HG02798 (cell line): ENCODE data around the gene CELSR1.
"Not testable (repeated sequence)": the region's sequence is repeated elsewhere in the genome, so short reads cannot be mapped to it uniquely, and the experiment has no call there.

Source experiments
- ATAC-seq: cut with Tn5 transposase; IDR thresholded peaks from one replicate; pipeline ENCODE4 v1.9.1; 2021; ENCODE audit warnings: mild to moderate bottlenecking; ENCODE audit not compliant: unreplicated experiment, poor library complexity

The CELSR1 gene

DNA sequence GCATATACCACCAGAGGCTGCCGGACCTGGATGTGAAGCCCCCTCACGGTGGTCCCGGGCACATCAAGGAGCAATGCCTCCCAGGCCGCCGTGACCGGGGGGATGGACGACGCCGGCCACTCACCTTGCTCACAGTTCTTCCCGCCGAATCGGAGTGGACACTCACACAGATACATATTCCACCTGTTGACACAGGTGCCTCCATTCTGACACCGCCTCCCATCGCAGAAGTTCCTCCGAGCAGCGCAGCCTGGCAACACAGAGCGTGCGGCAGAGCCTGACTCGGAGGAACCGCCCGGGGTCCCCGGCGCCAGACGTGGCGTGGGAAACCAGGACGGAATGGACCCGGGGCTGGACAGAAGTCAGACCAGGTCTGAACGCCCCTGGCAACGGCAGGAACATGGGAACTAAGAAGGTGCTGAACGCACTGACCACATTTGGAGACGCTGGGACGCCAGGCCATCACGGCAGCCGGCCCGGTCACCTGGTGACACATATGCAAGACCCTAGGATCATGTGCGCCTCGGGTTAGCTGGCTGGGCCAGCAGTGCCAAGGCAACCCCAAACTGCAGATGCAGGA lies 127.7 kb downstream of the CELSR1 start:
- ATAC-seq, result no peak

DNA sequence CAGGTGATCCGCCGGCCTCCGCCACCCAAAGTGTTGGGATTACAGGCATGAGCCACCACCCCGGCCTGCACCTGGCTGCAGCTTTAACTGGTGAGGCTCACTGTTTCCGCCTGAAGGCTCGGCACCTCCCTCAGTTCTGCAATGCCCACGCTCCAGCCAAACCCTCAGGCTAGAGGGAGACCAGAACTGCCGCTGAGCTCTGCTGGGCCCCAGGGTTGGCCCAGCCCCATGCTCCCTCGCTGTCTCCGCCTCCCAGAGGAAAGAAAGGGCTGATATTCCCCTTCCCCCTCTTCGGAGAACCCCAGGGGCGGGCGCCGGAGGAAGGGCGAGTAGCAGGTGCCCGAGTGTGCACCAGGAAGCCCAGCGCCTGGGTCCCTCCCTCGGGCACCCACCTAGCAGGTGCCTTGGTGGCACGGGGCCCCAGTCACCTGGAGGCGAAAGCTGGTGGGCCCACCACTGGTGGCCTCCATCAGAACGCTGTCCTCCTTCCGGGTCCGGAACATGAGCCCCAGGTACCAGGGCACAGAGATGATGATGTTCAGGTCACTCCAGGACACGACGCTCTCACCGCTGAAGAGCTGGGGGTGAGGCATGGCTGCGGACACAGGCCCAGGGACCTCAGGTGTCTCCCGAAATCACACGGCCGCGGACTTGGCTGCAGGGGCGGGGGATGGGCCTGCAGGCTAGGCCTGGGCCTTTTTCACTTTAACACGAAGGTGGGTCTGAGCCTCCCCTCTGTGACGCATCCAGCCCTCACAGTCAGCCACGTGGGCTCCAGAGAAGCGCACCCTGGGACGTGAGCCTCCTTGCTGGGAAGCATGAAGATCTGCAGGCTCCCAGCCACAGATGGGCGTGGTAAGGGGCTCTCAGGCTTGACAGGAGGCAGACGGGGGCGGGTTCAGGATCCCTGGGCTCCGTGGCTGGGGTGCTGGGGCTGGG lies 128.6 kb downstream of the CELSR1 start:
- ATAC-seq, result no peak

DNA sequence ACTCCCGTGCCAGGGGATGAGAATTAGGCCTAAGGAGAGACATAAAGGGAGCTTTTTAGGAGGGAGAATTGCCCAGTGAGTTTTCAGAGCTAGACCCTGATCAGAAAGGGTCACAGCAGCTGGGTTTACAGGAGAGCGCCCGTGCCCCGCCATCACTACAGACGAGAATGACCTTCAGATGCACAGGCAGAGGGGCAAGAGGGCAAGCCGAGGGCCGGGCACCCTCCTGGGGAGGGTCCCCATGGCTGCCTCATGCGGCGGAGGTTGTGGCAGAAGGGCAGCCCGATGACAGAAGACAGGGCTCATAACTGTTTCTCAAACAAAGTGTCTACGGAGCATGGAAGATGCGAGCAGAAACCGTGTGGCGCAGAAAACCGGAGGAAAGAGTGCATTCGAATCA lies 129.7 kb downstream of the CELSR1 start:
- no peak for ATAC-seq

DNA sequence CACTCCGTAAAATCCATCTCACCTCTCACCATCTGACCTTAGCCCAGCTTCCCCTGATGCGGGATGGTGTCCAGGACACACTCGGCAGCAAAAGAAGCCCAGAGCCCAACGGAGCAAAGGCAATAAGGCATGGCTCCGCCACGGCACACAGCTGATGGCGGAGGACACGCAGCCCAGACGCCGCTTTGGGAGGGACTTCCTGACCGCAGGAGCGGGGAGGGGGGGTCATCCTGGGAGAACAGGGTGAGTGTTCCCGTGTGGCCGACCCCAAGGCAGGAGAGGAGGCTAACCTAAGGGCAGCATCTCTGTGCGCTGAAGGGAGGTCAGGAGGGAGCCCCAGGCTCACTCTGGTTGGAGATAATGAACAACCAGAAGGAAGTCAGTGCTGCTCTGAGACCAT lies 130.6 kb downstream of the CELSR1 start:
- ATAC-seq, result no peak

DNA sequence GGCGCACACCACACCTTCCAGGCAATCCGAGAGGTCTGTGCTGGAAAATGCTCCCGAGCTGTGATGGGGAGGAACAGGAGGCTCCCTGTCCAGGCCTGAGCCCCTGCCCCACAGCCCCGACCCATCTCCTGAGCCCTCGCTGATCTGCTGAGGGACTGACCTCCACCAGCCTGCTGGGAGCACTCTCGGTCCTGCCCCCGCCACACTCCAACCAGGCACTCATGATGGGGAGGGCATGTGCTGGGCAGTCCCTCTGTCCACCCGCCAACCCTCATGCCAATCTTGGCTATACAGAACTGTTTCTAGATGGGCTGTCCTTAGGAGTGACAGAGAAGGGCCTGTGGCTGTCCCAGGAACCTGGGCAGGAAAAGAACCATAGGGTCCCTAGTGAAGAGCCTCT lies 131.1 kb downstream of the CELSR1 start:
- no peak for ATAC-seq

DNA sequence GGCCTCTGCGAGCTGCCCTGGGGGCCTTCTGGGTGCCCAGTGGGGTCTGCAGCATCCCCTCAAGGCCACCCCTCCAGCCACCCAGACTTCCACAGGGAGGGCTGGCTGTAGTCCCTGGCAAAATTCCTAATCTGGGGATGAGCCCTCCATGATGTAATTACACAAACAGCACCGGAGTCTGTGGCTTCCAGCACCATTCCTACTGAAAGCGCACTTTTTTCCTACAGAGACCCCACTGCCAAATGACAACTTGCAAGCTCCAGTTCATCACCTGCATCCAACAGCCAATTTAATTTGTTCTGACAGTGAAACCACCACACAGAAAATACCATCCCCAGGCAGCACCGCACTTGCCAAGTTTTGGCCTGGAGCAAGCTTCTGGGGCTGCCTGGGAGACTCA lies 131.5 kb downstream of the CELSR1 start:
- ATAC-seq, result no peak

DNA sequence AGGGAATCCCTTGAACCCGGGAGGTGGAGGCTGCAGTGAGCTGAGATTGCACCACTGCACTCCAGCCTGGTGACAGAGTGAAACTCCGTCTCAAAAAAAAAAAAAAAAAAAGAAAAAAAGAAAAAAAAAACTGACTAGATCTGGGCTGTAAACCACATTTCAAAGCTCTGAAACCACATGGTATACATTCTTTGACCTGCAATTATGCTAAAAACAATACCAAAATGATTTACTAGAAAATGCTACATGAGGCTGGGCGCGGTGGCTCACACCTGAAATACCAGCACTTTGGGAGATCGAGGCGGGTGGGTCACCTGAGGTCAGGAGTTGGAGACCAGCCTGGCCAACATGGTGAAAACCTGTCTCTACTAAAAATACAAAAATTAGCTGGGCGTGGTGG lies 133.5 kb downstream of the CELSR1 start:
- ATAC-seq, result not testable (repeated sequence)

DNA sequence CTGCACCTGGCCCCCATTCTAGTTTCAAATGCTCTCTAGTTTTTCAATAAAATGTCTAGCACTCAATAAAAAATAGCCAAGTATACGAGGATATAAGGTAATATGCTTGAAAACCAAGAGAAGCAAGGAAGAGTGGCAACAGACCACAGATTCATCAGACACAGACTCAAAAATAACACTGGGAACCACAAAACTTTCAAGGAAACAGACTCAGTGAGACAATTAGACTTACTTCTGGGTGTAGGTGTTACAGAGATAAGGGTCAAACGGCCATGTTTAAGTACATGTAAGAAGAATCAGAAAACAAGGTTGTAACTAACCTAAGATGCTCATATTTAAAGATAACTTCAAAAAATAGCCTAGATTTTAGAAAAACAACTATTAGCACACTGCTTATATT lies 134.9 kb downstream of the CELSR1 start:
- no peak for ATAC-seq

DNA sequence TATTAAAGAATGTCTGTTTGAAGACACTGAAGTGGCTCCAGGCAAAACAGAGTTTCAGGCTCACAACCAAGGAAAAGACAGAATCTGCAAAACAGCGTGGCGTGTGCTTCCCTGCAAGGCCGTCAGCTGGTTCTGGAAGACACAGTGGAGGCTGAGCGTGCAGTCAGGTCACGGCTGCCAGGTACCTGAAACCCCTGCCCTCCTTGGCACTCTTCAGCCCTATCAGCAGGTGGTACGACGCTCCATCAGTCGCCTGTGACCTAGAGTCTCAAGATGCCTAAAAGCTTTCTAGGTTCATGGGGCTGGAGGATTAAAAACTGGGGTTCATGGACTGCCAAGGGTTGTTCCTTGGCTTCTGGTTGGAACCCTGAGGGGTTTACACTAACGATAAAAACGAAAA lies 136.1 kb downstream of the CELSR1 start:
- no peak for ATAC-seq

DNA sequence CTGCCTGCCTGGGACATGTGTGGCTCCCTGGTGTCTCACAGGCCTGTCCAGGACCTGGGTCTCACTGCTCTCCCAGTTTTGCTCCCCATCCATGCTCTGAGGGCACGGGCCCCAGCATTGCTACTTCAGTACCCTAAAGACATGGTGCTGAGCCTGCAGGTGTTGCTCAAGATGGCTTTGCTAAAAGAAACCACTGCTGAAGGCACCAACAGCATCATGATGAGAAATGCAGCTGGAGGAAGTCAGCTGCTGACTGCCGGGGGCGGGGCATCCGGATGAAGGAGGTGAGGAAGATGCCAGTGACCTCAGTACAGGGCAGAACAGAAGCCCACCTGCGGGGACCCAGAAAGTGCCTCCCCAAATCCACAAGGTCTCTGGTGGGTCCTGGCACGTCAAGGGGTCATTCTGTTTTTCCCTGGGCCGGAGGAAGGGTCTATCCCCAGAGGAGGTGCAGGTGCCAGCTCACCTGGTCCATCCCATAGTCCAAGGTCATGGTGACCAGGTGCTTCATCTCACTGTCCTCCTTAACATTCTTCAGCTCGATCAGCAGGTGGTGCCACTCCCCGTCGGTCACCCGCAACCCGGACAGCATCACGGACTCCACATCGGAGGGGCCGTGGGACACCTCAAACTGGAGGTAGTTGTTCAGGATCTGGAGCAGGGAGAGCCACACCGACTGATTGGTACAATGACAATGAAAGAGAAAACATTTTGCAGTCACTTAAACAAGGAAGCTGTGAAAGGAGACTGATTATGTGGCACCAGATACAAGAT lies 138.0 kb downstream of the CELSR1 start:
- no peak for ATAC-seq

DNA sequence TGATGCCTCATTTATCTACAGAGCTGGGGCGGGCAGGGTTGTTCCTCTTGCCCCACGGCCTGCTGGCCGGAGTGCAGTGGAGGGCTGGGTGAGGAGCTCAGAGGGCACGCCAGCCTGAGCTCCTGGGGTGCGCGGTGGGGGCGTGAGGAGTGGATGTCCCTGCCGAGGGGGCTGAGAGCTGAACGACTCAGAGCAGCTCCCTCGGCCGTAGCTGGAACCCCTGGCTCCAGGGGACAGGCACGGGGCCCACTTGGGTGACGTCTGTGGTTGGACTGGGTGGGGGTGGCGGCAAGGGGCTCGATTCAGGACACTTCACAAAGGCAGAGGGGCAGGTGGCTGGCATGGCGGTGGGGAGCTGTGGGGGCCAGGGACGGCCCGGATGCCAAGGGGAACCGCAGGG lies 139.5 kb downstream of the CELSR1 start:
- no peak for ATAC-seq

DNA sequence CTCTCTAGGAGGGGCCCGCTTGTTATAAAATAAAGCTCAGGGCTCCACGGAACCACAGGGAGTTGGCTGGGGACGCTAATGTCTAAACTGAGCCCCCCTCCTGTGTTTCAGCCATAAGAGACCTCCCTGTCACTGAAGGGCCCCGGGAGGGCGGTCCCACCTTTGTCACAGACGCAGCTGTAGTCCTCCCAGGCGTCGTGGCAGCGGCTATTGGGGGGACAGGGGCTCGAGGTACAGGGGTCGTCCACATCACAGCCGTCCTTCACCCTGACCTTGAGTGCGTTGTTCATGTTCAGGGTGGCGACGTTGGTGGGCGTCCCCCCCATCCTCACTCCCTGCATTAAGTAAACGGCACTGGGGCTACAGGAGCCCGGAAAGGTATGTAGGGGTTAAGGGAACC lies 139.9 kb downstream of the CELSR1 start:
- ATAC-seq, result no peak

DNA sequence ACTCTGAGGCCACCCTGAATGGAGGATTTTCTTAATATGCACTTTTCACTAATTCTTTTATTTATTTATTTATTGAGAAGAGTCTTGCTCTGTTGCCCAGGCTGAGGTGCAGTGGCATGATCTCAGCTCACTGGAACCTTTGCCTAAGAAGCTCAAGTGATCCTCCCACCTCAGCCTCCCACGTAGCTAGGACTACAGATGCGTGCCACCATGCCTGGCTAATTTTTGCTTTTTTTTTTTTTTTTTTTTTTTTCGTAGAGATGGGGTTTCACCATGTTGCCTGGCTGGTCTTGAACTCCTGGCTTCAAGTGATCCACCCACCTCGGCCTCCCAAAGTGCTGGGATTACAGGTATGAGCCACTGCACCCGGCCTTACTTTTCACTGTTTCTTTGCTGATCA lies 140.4 kb downstream of the CELSR1 start:
- not testable (repeated sequence) for ATAC-seq

DNA sequence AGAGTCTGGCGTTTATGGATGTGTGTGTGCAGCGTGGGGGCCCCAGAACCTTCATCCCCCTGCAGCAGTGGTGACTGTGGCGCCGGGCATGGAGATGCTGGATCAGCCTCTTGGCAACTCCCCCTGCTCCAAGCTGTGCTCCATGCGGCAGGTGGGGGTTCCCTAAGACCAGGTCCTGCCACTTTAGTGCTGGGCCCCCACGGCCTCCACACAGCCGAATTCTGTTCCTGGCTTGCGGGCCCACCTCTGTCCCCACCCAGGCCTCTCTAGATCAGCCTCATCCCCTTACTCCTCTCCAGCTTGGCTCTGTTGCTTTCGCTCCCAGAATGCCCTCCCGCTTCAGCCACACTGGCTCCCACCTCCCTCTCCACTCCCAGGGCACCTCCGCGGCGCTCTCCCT lies 142.3 kb downstream of the CELSR1 start:
- ATAC-seq, result no peak

DNA sequence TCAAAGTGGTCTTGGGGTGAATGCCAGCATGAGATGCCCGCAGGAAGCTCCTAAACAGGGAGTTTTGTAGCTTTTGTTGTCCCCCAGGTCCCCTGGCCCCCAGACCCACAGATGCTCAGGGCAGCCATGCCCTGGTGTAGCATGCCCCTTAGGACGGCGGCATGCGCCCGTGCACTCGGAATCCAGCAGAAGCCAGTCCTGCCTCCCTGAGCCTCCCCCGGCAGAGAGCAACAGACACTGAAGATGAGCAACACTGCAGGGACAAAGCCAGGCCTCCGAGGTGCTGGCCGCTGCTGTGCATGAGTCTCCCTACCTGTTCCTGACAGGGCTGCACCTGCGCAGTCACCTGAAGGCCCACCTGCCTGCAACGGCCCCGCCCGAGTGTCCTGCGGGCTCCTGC lies 142.8 kb downstream of the CELSR1 start:
- ATAC-seq, result no peak

DNA sequence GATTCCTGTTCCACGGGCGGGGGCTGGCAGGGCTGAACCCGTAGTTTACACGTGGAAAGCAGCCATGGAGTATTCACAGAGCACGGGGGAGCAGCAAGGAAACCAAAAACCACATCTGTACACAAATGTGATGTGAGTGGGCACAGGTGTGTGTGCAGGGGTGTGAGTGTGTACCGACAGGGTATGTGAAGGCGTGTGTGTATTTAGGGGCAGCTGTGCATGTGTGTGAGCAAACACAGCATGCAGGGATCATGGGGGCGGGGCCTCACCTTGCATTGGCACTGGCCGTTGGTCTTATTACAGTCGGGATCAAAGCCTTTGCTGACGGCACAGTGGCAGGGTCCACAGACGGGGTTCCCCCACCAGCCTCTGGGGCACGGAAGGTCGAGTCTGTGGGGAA lies 143.5 kb downstream of the CELSR1 start:
- ATAC-seq, result no peak

DNA sequence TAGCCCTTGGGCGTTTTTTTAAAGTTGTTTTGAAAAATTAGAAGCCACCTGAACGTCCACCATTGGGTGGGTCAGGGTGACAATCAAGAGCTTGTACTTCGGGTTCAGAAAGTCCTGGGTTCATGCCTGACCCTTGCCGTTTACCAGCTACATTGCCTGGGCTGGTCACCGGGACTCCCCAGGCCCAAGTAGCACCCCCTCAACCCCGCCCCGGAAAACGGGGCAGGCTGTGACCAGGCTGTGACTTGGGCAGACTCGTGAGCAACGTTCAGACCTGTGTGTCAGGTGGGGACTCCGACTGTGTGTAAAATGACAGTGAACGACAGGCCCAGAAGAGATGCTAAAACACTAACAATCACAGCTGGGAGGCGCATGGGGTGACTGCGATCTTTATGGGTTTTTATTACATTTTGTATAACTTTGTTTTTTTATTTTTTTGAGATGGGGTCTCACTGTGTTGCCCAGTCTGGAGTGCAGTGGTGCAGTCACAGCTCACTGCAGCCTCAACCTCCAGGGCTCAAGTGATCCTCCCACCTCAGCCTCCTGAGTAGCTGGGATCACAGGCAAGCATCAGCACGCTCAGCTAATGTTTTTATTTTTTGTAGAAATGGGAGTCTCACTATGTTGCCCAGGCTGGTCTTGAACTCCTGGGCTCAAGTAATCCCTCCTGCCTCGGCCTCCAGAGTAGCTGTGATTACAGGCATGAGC lies 145.1 kb downstream of the CELSR1 start:
- ATAC-seq, result no peak

DNA sequence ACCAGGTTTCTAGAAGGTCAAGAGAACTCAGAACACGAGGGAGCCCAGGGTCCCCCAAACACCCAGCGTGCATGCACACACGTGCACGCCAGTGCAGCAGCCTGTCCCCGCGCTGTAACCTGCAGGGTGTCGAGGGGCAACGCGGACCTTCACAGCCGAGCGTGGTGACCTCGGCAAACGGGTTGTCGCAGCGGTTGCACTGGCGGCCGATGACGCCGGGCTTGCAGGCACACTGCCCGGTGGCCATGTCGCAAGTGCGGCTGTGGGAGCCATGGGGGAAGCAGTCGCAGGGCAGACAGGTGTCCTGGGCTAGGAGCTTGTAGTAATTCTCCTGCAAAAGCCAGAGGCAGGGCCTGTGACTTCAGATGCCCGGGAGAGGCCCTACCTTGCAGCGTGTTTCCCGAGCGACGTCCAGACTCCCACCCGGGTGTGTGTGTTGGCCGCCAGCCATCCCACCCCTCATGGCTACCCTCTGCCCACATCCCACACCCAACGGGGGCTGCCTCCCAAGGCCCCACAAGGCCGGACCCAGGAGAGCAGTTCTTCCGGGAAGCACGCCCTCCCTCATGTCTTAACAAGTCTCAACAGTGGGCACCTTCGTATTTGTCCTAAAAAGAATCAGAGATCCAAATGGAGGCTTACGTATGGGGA lies 145.8 kb downstream of the CELSR1 start:
- ATAC-seq, result no peak

DNA sequence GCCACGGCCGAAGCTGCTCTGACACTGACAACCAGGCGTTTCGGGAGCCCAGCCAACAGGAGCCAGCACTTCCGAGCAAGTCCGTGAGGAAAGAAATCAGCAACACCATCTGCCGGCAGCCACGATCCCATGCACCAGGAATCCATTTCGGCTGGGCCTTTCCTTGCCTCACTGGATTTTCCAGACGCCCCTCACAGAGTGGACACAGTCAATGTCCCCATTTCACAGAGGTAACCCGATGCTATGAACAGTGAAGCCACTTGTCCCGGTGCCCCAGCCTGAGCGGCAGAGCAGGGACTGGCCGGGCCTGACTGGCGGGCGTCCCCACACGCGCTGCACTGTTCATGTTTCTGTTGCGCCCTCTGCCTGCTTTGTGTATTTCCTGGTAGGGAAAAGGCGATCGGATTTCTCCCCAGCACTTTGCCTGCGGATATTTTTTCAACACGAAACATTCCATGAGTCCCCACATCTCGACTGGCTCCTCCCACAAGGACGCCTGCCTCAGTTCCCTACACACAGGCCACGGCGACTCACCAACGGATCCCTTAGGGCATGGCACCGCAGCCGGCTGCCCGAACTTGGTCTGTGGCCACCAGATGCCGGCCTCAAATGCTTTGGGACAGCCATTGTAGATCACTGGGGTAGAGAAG lies 146.6 kb downstream of the CELSR1 start:
- no peak for ATAC-seq
